HG03457 (cell line): ENCODE data around the gene FMO1.
"Not testable (repeated sequence)": the region's sequence is repeated elsewhere in the genome, so short reads cannot be mapped to it uniquely, and the experiment has no call there.

Experiments used
- ATAC-seq: cut with Tn5 transposase; IDR thresholded peaks from one replicate; pipeline ENCODE4 v1.9.1; 2021; ENCODE audit warnings: moderate number of reproducible peaks; ENCODE audit not compliant: unreplicated experiment

FMO1 gene

GRCh38 chr1:171248302-171248701 lies at the start of gene FMO1:
Gene FMO1, plus strand, starts transcription at chr1:171248494. Its CDS starts 9,594 bp downstream, at chr1:171258088.
- no peak for ATAC-seq

- no peak for ATAC-seq
Measured at GRCh38 chr1:171204296-171204695, 44.0 kb upstream of the FMO1 start.

- no peak for ATAC-seq
Measured at GRCh38 chr1:171206204-171206977, 41.9 kb upstream of the FMO1 start.

GRCh38 chr1:171206978-171207355 lies 41.3 kb upstream of the FMO1 start:
- ATAC-seq: no peak

GRCh38 chr1:171207377-171207776 lies 40.9 kb upstream of the FMO1 start:
- ATAC-seq: no peak

- ATAC-seq: no peak
Measured at GRCh38 chr1:171210355-171210754, 37.9 kb upstream of the FMO1 start.

- no peak for ATAC-seq
Measured at GRCh38 chr1:171212607-171213351, 35.5 kb upstream of the FMO1 start.

GRCh38 chr1:171213559-171214454 lies 34.5 kb upstream of the FMO1 start:
- no peak for ATAC-seq

- ATAC-seq: no peak
Measured at GRCh38 chr1:171217658-171218443, 30.4 kb upstream of the FMO1 start.

- ATAC-seq: no peak
Measured at GRCh38 chr1:171218661-171219060, 29.6 kb upstream of the FMO1 start.

GRCh38 chr1:171219346-171220080 lies 28.8 kb upstream of the FMO1 start:
- no peak for ATAC-seq

GRCh38 chr1:171220081-171220420 lies 28.2 kb upstream of the FMO1 start:
- ATAC-seq: no peak

GRCh38 chr1:171220581-171221054 lies 27.7 kb upstream of the FMO1 start:
- ATAC-seq: no peak

GRCh38 chr1:171221665-171222591 lies 26.4 kb upstream of the FMO1 start:
- no peak for ATAC-seq

GRCh38 chr1:171222936-171223335 lies 25.4 kb upstream of the FMO1 start:
- no peak for ATAC-seq

GRCh38 chr1:171224257-171224656 lies 24.0 kb upstream of the FMO1 start:
- ATAC-seq: not testable (repeated sequence)

- ATAC-seq: no peak
Measured at GRCh38 chr1:171226747-171227370, 21.4 kb upstream of the FMO1 start.

- ATAC-seq: no peak
Measured at GRCh38 chr1:171231326-171231725, 17.0 kb upstream of the FMO1 start.
